Left lung (tissue), 10 donors: ENCODE results near the gene LMAN1L. TPM values are rescaled to one million over a fixed set of nuclear protein-coding genes. Genes with fewer than 3 reads are reported as not detected.
A peak's percentile ranks its signal among the peaks of the same experiment; 100 is the strongest.

Experiments used
- ATAC-seq: fragments of 200-7000 bp; cut with Tn5 transposase; one replicate; pipeline ENCODE4 v1.9.1; 2020; ENCODE audit warnings: moderate library complexity
- DNase-seq, 4 donors: peaks; one replicate each; pipeline ENCODE4 v3.0.0-alpha.2; 2013 to 2020
- H3K27ac ChIP-seq, 2 donors: fragments of 200-600 bp; sonication (generic) in 1 of 2; one replicate each; pipeline versions ENCODE4 v1.5.0 to v1.8.0; 2020 to 2021
- H3K27me3 ChIP-seq, 2 donors: fragments of 200-600 bp; sonication (generic) in 1 of 2; one replicate each; pipeline versions ENCODE4 v1.5.0 to v1.8.0; 2020 to 2021
- H3K36me3 ChIP-seq, 2 donors: fragments of 200-600 bp; sonication (generic) in 1 of 2; one replicate each; pipeline versions ENCODE4 v1.5.0 to v1.8.0; 2020 to 2021
- H3K4me1 ChIP-seq, 2 donors: fragments of 200-600 bp; one replicate each; pipeline ENCODE4 v1.8.0; 2021
- H3K4me3 ChIP-seq, 2 donors: fragments of 200-600 bp; sonication (generic) in 1 of 2; one replicate each; pipeline versions ENCODE4 v1.5.0 to v1.8.0; 2020 to 2021; ENCODE audit warnings: mild to moderate bottlenecking in 1 of 2
- H3K9me3 ChIP-seq, 2 donors: fragments of 200-600 bp; sonication (generic) in 1 of 2; one replicate each; pipeline versions ENCODE4 v1.5.0 to v1.8.0; 2020 to 2021
- CTCF ChIP-seq, 2 donors: fragments of 200-600 bp; sonication (generic) in 1 of 2; IDR thresholded peaks; one replicate each; pipeline versions ENCODE4 v1.5.0 to v1.8.0; 2021; ENCODE audit warnings: antibody characterized with exemption in 2 of 2
- intact Hi-C, 2 donors: fragments of 100-400 bp; cut with DNase I; formaldehyde crosslinking; loops; one replicate each; pipeline versions ENCODE4 v1.11.2 to v1.14.2; 2022
- polyA plus RNA-seq, 6 donors: library from polyadenylated mRNA; unstranded; fragments of 120-200 nt; gene quantifications; one replicate each; pipeline ENCODE4 v1.2.1, GENCODE V29; 2013; ENCODE audit not compliant: insufficient read length in 6 of 6
- total RNA-seq, 2 donors: library from RNA; stranded (reverse); fragmentation: NEBNext Ultra II Directional; extraction: Animal tissue kit (Norgen Biotek cat#: 25700); gene quantifications; one replicate each; pipeline ENCODE4 v1.2.1, GENCODE V29; 2021
- donor health status: DM: no; HTN: yes; CAD: no.
- donor health status: DM: no; HTN: no; CAD: no.

Gene LMAN1L
- total and polyA plus RNA-seq, 8 donors: 0.08 to 0.39 (median 0.32) TPM; not detected in 5

- H3K27me3 ChIP-seq: peaks cover 0 to 6% of the 10 kb centered on the region in 2 donors
- no peak overlapping the region for H3K4me3 ChIP-seq
- H3K4me1 ChIP-seq: peaks cover 0 to 8% of the 10 kb centered on the region in 2 donors
- DNase-seq (no peak), ATAC-seq (no peak)
- no peak for TF ChIP-seq CTCF (IDR thresholded peaks at IDR 0.05)
- no peak overlapping the region for H3K27ac ChIP-seq
- intact Hi-C loops: no loop called here
- H3K36me3 ChIP-seq: no peaks in the 10 kb centered on the region
- H3K9me3 ChIP-seq: no peaks in the 10 kb centered on the region
Observed at GRCh38 chr15:74816624-74817369, 4.2 kb downstream of the LMAN1L start.

DNA sequence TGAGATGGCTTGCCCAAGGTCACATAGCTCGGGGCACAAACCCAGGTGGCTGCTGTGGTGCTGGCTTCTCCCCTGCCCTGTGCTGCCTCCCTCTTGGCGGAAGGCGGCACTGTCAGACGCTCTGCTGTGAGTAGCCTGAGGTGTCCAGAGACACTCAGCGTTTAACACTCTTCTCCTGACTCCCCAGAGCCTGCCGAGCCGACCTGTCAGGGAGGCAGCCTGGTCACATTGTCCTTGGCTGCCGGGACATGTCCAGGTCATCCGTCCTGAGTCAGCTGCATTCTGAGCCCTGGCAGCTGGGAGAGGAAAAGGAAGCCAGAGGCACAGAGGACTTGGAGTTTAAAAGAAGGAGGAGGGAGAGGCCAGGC is 4.7 kb downstream of the LMAN1L start:
- Histone ChIP-seq H3K27ac (no peak overlapping the region), H3K4me3 (no peak overlapping the region), H3K9me3 (no peaks in the 10 kb centered on the region), H3K27me3 (peaks cover 0 to 6% of the 10 kb centered on the region in 2 donors), H3K36me3 (no peaks in the 10 kb centered on the region), H3K4me1 (peaks cover 0 to 8% of the 10 kb centered on the region in 2 donors)
- intact Hi-C loops: no loop called here
- peak; percentile 51 for ATAC-seq
- DNase-seq: no peak
- no peak for TF ChIP-seq CTCF (IDR thresholded peaks at IDR 0.05)

- peaks cover 0 to 15% of the 10 kb centered on the region in 2 donors for H3K27me3 ChIP-seq
- no peak overlapping the region for H3K4me3 ChIP-seq
- H3K9me3 ChIP-seq: no peaks in the 10 kb centered on the region
- TF ChIP-seq CTCF (IDR thresholded peaks at IDR 0.05): no peak
- H3K36me3 ChIP-seq: no peaks in the 10 kb centered on the region
- H3K27ac ChIP-seq: no peak overlapping the region
- intact Hi-C loops: no loop called here
- no peak for ATAC-seq
- peaks cover 0 to 8% of the 10 kb centered on the region in 2 donors for H3K4me1 ChIP-seq
- DNase-seq: no peak
Observed at GRCh38 chr15:74820056-74820455, 7.4 kb downstream of the LMAN1L start.

DNA sequence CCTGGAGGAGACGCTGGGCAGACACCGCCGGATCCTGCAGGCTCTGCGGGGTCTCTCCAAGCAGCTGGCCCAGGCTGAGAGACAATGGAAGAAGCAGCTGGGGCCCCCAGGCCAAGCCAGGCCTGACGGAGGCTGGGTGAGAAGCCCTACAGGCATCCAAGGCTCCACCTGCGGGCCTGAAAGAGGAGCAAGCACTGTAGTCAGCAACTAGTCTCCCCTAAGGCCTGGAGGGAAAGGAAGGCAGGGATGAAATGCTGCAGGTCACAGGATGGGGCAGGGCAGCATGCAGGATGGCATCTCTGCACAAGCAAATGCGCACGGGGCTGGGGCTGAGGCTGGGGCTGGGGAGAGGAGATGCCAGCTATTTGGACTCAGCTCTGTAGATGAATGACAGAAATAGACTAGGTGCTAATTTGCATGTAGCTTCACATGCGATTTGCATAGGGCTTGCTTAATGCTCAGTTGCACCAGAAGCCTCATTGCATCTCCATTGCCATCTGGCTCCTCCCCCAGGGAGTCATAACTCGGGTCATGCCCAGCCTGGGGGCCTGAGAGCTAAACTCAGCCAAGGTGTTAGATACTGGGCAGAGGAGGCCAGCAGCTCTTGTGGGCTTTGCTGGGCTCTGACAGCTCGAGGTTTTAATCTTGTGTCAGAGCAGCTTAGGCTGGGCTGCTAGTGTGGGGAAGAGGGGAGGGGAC is 8.6 kb downstream of the LMAN1L start:
- no peak for DNase-seq
- ATAC-seq: no peak
- H3K9me3 ChIP-seq: no peaks in the 10 kb centered on the region
- no peaks in the 10 kb centered on the region for H3K36me3 ChIP-seq
- no peak for TF ChIP-seq CTCF (IDR thresholded peaks at IDR 0.05)
- peaks cover 0 to 27% of the 10 kb centered on the region in 2 donors for H3K27me3 ChIP-seq
- intact Hi-C loops: no loop called here
- H3K27ac ChIP-seq: no peak overlapping the region
- H3K4me3 ChIP-seq: no peak overlapping the region
- H3K4me1 ChIP-seq: peaks cover 0 to 8% of the 10 kb centered on the region in 2 donors

GRCh38 chr15:74821790-74822158 is 9.1 kb downstream of the LMAN1L start:
- DNase-seq (no peak), ATAC-seq (no peak)
- peaks cover 5 to 32% of the 10 kb centered on the region in 2 donors for H3K27me3 ChIP-seq
- H3K27ac ChIP-seq: no peak overlapping the region
- peaks cover 0 to 8% of the 10 kb centered on the region in 2 donors for H3K4me1 ChIP-seq
- no peak overlapping the region for H3K4me3 ChIP-seq
- intact Hi-C loops: no loop called here
- no peaks in the 10 kb centered on the region for H3K36me3 ChIP-seq
- no peaks in the 10 kb centered on the region for H3K9me3 ChIP-seq
- TF ChIP-seq CTCF (IDR thresholded peaks at IDR 0.05): no peak
